GM21529 (cell line): ENCODE measurements around the gene EMC6.

ENCODE experiments used
- ATAC-seq: cut with Tn5 transposase; IDR thresholded peaks from one replicate; pipeline ENCODE4 v1.9.1; 2021; ENCODE audit not compliant: unreplicated experiment

The EMC6 gene

GRCh38 chr17:3668279-3669084, at the start of gene EMC6, which contains the start of gene TAX1BP3:
Gene EMC6, plus strand, starts transcription at chr17:3668812. Its CDS starts 335 bp downstream, at chr17:3669147.
Gene TAX1BP3, minus strand, starts transcription at chr17:3668578. Its CDS starts 52 bp downstream, at chr17:3668526.
- ATAC-seq: peak; percentile 88

GRCh38 chr17:3621146-3621720, 47.4 kb upstream of the EMC6 start:
- no peak for ATAC-seq

GRCh38 chr17:3622977-3623594, 45.5 kb upstream of the EMC6 start:
- ATAC-seq: no peak

- ATAC-seq: no peak
Observed at GRCh38 chr17:3626831-3627768, 41.5 kb upstream of the EMC6 start.

- ATAC-seq: no peak
Observed at GRCh38 chr17:3627769-3628167, 40.8 kb upstream of the EMC6 start.

- no peak for ATAC-seq
Observed at GRCh38 chr17:3630781-3631180, 37.8 kb upstream of the EMC6 start.

GRCh38 chr17:3632287-3632686, 36.3 kb upstream of the EMC6 start:
- ATAC-seq: no peak

GRCh38 chr17:3635474-3636153, 33.0 kb upstream of the EMC6 start:
- no peak for ATAC-seq

- ATAC-seq: peak; percentile 93
Observed at GRCh38 chr17:3636154-3636907, 32.3 kb upstream of the EMC6 start, which contains the start of the genes CTNS and SHPK. Gene CTNS, plus strand, starts transcription at chr17:3636760. Its CDS starts 3,447 bp downstream, at chr17:3640207. Gene SHPK, minus strand, starts transcription at chr17:3636250. Its CDS starts 31 bp downstream, at chr17:3636219.

- ATAC-seq: no peak
Observed at GRCh38 chr17:3636908-3637373, 31.7 kb upstream of the EMC6 start.

GRCh38 chr17:3639981-3640596, 28.5 kb upstream of the EMC6 start:
- ATAC-seq: no peak

- no peak for ATAC-seq
Observed at GRCh38 chr17:3641014-3641413, 27.6 kb upstream of the EMC6 start.

- no peak for ATAC-seq
Observed at GRCh38 chr17:3641717-3642486, 26.7 kb upstream of the EMC6 start.

- no peak for ATAC-seq
Observed at GRCh38 chr17:3643889-3644349, 24.7 kb upstream of the EMC6 start.

- ATAC-seq: no peak
Observed at GRCh38 chr17:3645310-3645709, 23.3 kb upstream of the EMC6 start.

- ATAC-seq: no peak
Observed at GRCh38 chr17:3647251-3647650, 21.4 kb upstream of the EMC6 start.

- ATAC-seq: no peak
Observed at GRCh38 chr17:3647769-3648555, 20.6 kb upstream of the EMC6 start.
